Astrocyte (in vitro differentiated cells and primary cell): ENCODE data around the gene ANKH.

ENCODE experiments used
- CTCF ChIP-seq: IDR thresholded peaks from 2 replicates; pipeline ENCODE4 v1.5.1; 2011; ENCODE audit warnings: low read depth, mild to moderate bottlenecking, inconsistent platforms, low read length, moderate library complexity; ENCODE audit not compliant: insufficient read depth
- EZH2 ChIP-seq: IDR thresholded peaks from 2 replicates; pipeline ENCODE4 v1.6.1; 2012; ENCODE audit warnings: mild to moderate bottlenecking, low read length, inconsistent platforms; ENCODE audit not compliant: insufficient read depth

GRCh38 chr5:14853685-14854084 is 17.9 kb downstream of the ANKH start:
- TF ChIP-seq EZH2 (no peak), CTCF (no peak)
